Adipocyte (in vitro differentiated cells): ENCODE data around the gene PCNX2.
A peak's percentile ranks its signal among the peaks of the same experiment; 100 is the strongest.

ENCODE experiments used
- DNase-seq: peaks from one replicate; pipeline ENCODE4 v3.0.0-alpha.2; 2015; ENCODE audit warnings: low read depth
- H3K27me3 ChIP-seq: replicated peaks from 2 replicates; pipeline ENCODE4 v1.7.0; 2013; ENCODE audit warnings: mild to moderate bottlenecking, low read length, moderate library complexity; ENCODE audit not compliant: control insufficient read depth, insufficient read depth
- H3K36me3 ChIP-seq: 2 replicates; pipeline ENCODE4 v1.7.0; 2013; ENCODE audit warnings: low read length, mild to moderate bottlenecking, moderate library complexity; ENCODE audit not compliant: control insufficient read depth, insufficient read depth, severe bottlenecking
- H3K4me1 ChIP-seq: 2 replicates; pipeline ENCODE4 v1.7.0; 2013; ENCODE audit warnings: mild to moderate bottlenecking, low read length, moderate library complexity; ENCODE audit not compliant: control insufficient read depth, insufficient read depth
- H3K4me3 ChIP-seq: 2 replicates; pipeline ENCODE4 v1.7.0; 2013; ENCODE audit warnings: mild to moderate bottlenecking, low read length, moderate library complexity
- H3K9ac ChIP-seq: 2 replicates; pipeline ENCODE4 v1.7.0; 2013; ENCODE audit warnings: mild to moderate bottlenecking, low read length, moderate library complexity
- H3K9me3 ChIP-seq: 2 replicates; pipeline ENCODE4 v1.7.0; 2013; ENCODE audit warnings: mild to moderate bottlenecking, low read length, moderate library complexity; ENCODE audit not compliant: control insufficient read depth

PCNX2 gene

DNA sequence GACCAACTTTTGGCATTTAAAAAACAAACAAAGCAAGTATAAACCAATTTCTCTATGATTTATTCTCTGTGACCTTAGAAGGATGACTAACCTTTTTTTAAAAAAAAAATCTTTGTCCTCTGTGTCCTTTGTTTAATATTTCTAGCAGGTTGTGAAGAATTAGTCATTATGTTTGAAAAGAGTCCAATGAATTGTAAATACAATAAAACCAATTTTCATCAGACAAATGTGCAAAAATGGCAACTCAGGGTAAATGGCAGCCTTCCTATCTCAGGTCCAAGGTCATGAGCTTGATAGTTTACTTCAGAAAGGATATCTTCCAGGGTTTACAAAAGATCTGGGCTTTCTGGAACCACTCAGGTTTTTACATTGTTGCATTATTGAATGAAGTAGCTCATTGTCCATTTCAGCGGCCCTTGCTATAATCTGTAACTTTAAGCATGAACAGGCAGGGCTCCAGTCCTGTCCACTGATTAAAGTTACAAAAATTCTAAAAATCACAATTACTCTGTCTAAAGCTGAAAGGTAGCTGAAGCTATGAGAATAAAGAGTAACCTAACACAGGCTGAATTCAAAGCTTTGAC, 20.3 kb upstream of the PCNX2 start:
- H3K4me1 ChIP-seq, result no peaks in the 10 kb centered on the region
- no peaks in the 10 kb centered on the region for H3K36me3 ChIP-seq
- no peak overlapping the region for H3K9ac ChIP-seq
- no peaks in the 10 kb centered on the region for H3K9me3 ChIP-seq
- no peaks in the 10 kb centered on the region for H3K27me3 ChIP-seq
- H3K4me3 ChIP-seq, result no peak overlapping the region
- no peak for DNase-seq

DNA sequence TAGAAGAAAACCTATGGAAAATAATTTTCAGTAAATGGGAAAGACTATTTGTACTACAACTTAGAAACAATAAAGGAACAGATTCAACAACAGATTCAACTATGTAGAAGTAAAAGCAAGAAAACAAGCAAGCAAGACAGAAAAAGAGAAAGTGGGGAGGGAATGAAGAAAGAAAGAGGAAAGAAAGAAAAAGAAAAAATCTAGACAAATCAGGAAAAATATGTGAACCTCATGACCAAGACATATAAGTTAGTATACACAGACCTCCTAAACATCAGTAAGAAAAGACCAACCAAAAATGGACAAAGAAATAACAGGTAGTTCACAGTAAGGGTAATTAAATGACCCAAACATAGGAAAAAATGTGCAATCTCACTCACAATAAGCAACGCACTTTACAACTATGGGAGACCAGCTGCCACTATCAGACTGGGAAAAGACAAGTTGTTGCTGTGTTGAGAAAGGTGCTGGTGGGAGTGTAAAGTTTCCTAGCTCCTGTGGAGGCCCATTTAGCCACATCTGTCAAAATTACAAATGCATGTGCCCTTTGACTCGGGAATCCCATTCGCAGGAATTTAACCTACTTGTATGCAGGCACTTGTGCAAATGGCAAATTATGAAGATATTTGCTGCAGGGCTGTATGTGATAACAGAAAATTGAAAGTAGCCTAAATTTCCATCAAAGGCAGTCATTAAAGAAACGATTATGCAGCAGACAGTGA, 18.1 kb upstream of the PCNX2 start:
- H3K9ac ChIP-seq, result no peak overlapping the region
- no peak overlapping the region for H3K4me3 ChIP-seq
- no peaks in the 10 kb centered on the region for H3K4me1 ChIP-seq
- no peak for DNase-seq
- H3K36me3 ChIP-seq, result no peaks in the 10 kb centered on the region
- H3K9me3 ChIP-seq, result no peaks in the 10 kb centered on the region
- no peaks in the 10 kb centered on the region for H3K27me3 ChIP-seq

DNA sequence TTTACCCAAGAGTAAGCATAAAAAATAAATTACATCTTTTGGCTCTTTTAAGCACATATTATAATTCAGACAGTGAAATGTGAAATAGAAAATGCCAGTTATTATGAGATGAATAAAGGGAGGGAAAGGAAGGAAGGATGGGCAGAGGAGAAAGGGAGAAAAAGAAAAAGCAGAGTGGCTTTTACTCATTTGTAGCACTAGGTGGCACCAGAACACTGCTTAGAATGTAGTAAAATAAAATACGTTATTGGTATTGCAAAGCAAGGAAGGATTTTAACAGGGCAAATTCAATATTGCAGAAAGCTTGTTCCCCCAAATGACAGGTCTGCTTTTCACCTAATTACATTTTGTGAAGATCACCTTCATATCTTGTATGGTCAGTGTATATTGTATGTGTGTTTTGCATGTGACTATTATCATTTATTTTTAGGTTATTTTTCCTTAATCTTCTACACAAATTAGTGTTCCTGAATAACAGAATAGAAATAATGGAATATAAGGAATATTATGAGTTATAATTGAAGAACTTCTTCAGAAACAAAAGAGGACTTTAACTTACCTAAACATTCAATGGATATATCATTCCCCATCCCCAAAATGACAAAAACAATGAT, 9.1 kb upstream of the PCNX2 start:
- Histone ChIP-seq H3K4me1 (peaks cover 6% of the 10 kb centered on the region), H3K9ac (no peak overlapping the region), H3K27me3 (no peaks in the 10 kb centered on the region), H3K4me3 (no peak overlapping the region), H3K36me3 (no peaks in the 10 kb centered on the region), H3K9me3 (peaks cover 12% of the 10 kb centered on the region)
- DNase-seq, result peak; percentile 76

DNA sequence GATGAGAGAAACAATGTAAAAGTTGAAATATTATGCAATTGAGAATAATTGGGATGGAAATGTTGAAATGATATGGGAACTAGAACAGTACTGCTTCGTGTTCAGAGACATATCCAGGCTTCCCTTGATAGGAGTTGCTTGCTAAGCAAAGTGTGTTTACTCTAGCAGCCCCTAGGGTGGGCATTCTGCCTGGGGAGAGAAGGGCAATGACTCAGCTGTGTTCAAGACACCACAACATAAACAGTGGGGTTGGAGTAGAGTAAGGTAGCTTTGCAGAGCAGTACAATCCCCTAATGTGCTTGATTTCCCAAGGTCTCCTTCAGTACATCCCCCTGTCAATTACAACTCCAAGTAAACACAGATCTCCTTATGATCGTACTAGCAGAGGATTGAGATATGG, 4.8 kb upstream of the PCNX2 start:
- Histone ChIP-seq H3K9me3 (peaks cover 8% of the 10 kb centered on the region), H3K9ac (no peak overlapping the region), H3K4me1 (peaks cover 6% of the 10 kb centered on the region), H3K27me3 (no peaks in the 10 kb centered on the region), H3K36me3 (no peaks in the 10 kb centered on the region), H3K4me3 (no peak overlapping the region)
- no peak for DNase-seq

DNA sequence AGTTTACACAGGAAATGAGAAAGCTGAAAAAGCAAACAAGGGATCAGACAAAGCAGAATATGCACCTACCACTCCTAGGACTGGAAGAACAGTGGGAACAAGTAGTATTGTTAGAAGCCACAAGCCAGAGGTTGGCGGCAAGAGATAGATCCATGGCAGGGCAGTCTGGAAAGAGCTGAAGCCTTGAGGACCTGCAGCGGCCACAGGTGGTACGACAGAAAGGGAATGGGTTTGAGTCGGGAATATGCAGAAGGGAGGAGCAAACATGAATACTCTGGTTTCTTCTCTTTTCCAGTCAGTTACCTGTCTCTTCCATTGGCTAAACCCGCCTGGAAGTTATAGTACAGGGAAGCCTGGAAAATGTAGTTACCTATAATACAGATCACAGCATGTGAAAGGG, 3.9 kb upstream of the PCNX2 start:
- Histone ChIP-seq H3K27me3 (no peaks in the 10 kb centered on the region), H3K4me1 (peaks cover 11% of the 10 kb centered on the region), H3K4me3 (no peak overlapping the region), H3K36me3 (no peaks in the 10 kb centered on the region), H3K9ac (no peak overlapping the region), H3K9me3 (peaks cover 8% of the 10 kb centered on the region)
- no peak for DNase-seq

DNA sequence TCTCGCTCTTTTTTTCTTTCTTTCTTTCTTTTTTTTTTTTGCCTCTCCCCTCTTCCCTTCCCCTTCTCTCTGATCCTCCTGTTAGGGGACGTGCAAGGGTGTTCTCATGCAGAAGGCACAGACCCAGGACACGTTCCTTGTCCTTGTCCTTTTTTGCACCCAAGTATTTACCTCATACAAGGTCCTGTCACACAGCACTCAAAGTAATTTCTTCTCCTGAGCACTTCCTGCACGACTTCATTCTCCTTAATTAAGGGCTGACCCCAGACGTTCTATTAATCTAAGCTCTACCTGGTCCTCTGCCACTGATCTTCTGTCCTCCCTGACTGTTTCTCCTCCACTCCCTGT, 424 bp upstream of the PCNX2 start:
- Histone ChIP-seq H3K9me3 (peaks cover under 1% of the 10 kb centered on the region), H3K27me3 (no peaks in the 10 kb centered on the region), H3K4me3 (peak overlapping the region; percentile 92), H3K36me3 (no peaks in the 10 kb centered on the region), H3K9ac (peak overlapping the region; percentile 89), H3K4me1 (peaks cover 20% of the 10 kb centered on the region)
- no peak for DNase-seq

DNA sequence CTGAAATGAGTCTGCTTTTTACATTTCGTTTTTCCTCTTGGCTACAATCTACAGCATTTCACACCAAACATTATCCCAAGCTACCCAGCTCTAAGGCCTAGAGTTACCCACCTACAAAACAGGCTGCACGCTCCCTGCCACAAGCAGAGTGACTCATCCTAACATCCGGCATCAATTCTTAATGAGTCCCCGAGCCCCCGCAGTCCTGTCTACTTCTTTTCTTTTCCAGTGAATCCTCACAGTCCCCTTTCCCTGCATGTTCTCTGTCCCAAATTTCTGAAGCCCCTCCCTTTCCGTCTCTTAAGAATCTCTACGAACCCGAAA, 650 bp downstream of the PCNX2 start:
- peaks cover 14% of the 10 kb centered on the region for H3K4me1 ChIP-seq
- no peaks in the 10 kb centered on the region for H3K36me3 ChIP-seq
- no peaks in the 10 kb centered on the region for H3K27me3 ChIP-seq
- peak; percentile 68 for DNase-seq
- peak overlapping the region; percentile 92 for H3K4me3 ChIP-seq
- peak overlapping the region; percentile 89 for H3K9ac ChIP-seq
- H3K9me3 ChIP-seq, result no peaks in the 10 kb centered on the region

DNA sequence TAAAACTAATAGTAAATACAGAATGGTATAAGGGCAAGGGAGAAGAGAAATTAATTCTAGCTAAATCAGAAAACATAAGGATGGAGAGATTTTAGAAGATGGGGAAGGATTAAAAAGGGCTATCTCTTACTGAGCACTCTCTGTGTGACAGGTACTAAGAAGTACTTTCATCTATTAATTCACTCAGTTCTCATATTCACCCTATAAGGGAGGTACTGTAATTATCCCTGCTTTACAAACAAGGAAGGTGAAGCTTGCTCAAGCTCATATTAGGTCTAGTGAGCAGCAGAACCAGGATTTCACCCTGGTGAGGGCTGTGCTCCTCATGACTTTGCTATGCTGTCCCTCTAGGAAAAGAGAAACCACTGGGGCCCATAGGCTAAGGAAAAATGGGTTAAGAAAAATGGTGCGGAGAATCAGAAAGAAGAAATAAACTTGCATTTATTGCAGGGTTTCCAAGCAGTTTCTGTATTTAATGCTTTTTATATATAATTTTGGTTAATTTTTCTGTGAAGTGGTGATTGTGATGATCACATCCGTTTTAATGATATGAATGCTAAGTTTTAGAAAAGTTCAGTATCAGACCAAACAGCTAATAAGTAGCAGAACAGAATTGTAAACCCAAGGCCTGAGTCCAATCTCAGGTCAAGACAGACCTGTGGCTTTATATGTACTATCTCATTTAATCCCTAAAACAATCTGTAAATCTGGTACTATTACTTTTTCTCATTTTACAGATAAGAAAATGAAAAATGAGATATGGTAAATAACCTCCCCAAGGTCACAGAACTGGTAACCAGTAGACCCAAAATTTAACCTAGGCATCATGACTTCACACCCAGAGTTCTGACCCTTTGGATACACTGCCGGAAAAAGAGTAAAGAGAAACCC, 1.7 kb downstream of the PCNX2 start:
- H3K9ac ChIP-seq, result no peak overlapping the region
- no peaks in the 10 kb centered on the region for H3K9me3 ChIP-seq
- no peaks in the 10 kb centered on the region for H3K27me3 ChIP-seq
- no peaks in the 10 kb centered on the region for H3K36me3 ChIP-seq
- peaks cover 14% of the 10 kb centered on the region for H3K4me1 ChIP-seq
- DNase-seq, result peak; percentile 21
- peak overlapping the region; percentile 92 for H3K4me3 ChIP-seq

DNA sequence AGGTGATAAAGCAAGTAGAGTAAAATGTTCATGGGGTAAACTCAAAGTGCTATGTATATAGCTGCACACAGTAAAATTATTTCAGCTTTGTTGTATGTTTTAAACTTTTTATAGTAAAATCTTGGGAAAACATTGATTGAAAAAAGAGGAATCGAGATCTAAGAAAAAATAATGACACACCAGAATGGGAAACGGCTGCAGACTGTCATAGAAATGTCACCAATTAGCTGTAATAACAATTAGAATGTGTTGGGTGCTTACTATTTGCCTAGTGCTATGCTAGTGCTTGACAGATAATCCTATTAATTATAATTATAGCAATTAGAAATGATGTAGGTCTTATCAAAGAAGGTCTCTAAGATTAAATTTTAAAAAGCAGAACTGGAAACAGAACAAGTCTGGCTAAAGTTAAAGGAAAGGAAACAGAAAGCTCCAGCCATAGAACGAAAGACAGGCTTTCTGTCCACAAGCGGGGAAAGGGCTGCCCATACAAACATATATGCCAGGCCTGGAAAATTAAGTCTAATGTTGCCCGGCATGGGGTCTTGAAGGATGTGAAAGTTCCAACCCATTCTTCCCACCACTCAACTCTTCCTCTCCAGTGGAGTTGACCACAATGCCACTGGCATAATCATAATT, 5.0 kb downstream of the PCNX2 start:
- Histone ChIP-seq H3K36me3 (no peaks in the 10 kb centered on the region), H3K27me3 (no peaks in the 10 kb centered on the region), H3K4me1 (peaks cover 14% of the 10 kb centered on the region), H3K4me3 (no peak overlapping the region), H3K9me3 (no peaks in the 10 kb centered on the region), H3K9ac (no peak overlapping the region)
- no peak for DNase-seq

DNA sequence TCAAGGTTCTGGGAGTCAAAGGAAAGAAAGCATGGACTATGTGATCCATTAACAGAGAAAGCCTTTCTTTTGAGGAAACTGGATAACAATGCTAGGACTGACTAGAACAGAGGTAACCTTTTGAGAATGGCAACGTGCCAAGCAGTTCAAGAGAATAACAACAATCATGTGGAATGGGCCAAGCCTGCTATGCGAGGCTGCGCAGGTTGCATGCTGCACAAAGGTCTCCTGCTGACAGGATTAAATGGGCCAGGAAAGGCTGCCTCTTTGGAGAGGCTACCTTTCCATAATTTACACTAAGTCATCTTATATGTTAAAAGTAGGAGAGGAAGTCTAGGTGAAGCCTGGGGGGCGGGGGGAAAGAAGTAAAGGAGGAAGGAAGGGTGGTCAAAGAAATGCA, 5.8 kb downstream of the PCNX2 start:
- Histone ChIP-seq H3K9ac (no peak overlapping the region), H3K36me3 (no peaks in the 10 kb centered on the region), H3K9me3 (no peaks in the 10 kb centered on the region), H3K4me3 (no peak overlapping the region), H3K27me3 (no peaks in the 10 kb centered on the region), H3K4me1 (peaks cover 11% of the 10 kb centered on the region)
- DNase-seq, result no peak

DNA sequence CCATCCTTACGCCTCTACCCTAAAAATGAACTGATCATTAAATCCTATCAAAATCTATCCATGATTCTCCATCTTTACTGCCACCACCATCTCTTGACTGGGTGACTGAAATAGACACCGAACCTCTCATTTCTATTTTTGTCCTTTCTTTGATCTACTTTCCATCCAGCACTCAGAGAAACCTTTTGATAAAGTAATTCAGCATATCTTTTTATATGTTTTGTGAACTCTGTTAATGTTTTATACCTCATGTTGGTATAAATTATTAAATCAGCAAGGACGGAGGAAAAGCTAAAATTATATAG, 13.0 kb downstream of the PCNX2 start:
- Histone ChIP-seq H3K9ac (no peak overlapping the region), H3K27me3 (no peaks in the 10 kb centered on the region), H3K4me3 (no peak overlapping the region), H3K36me3 (no peaks in the 10 kb centered on the region), H3K9me3 (no peaks in the 10 kb centered on the region), H3K4me1 (no peaks in the 10 kb centered on the region)
- no peak for DNase-seq
